Heart right ventricle (tissue), 16 donors: ENCODE measurements around the gene EVC. TPM values are rescaled to one million over a fixed set of nuclear protein-coding genes. Genes with fewer than 3 reads are reported as not detected.

Source experiments
- ATAC-seq, 8 donors: fragments of 200-7000 bp; cut with Tn5 transposase; one replicate each; pipeline ENCODE4 v1.9.1; 2020; ENCODE audit warnings: mild to moderate bottlenecking in 8 of 8, moderate library complexity in 8 of 8, moderate number of reproducible peaks in 1 of 8
- DNase-seq, 2 donors: peaks; one replicate each; pipeline ENCODE4 v3.0.0-alpha.2; 2020
- H3K27ac ChIP-seq, 10 donors: fragments of 200-600 bp; sonication (generic) in 2 of 10; one replicate each; pipeline versions ENCODE4 v1.5.0 to v1.8.0; 2020 to 2022; ENCODE audit warnings: mild to moderate bottlenecking in 3 of 10
- H3K27me3 ChIP-seq, 7 donors: fragments of 200-600 bp; one replicate each; pipeline ENCODE4 v1.8.0; 2021 to 2022; ENCODE audit warnings: mild to moderate bottlenecking in 2 of 7
- H3K36me3 ChIP-seq, 9 donors: fragments of 200-600 bp; sonication (generic) in 1 of 9; one replicate each; pipeline versions ENCODE4 v1.5.0 to v1.8.0; 2020 to 2022; ENCODE audit warnings: mild to moderate bottlenecking in 2 of 9
- H3K4me1 ChIP-seq, 9 donors: fragments of 200-600 bp; sonication (generic) in 1 of 9; one replicate each; pipeline versions ENCODE4 v1.5.0 to v1.8.0; 2020 to 2022; ENCODE audit warnings: mild to moderate bottlenecking in 4 of 9
- H3K4me3 ChIP-seq, 10 donors: fragments of 200-600 bp; sonication (generic) in 2 of 10; one replicate each; pipeline versions ENCODE4 v1.5.0 to v1.8.0; 2020 to 2022; ENCODE audit warnings: mild to moderate bottlenecking in 7 of 10, moderate library complexity in 2 of 10
- H3K9me3 ChIP-seq, 11 donors: fragments of 200-600 bp in 10 of 11; sonication (generic) in 2 of 11; one replicate each; pipeline versions ENCODE4 v1.5.0 to v1.8.0; 2013 to 2022; ENCODE audit warnings: mild to moderate bottlenecking in 2 of 11, control low read depth in 1 of 11, moderate library complexity in 1 of 11
- WGBS, 2 donors: extraction: QIAGEN DNeasy Blood & Tissue Kit; methylation state at CpG; one replicate each; pipeline ENCODE4 v1.1.7; 2013; ENCODE audit warnings: inconsistent platforms in 1 of 2; 5-methylcytosine and 5-hydroxymethylcytosine counted together
- intact Hi-C, 10 donors: fragments of 100-400 bp; cut with DNase I; formaldehyde crosslinking; loops; one replicate each; pipeline versions ENCODE4 v1.11.1 to v1.14.2; 2022
- polyA plus RNA-seq, 2 donors: library from polyadenylated mRNA; stranded (reverse); fragments of 200-250 nt; gene quantifications; one replicate each; pipeline ENCODE4 v1.2.3, GENCODE V29; 2013
- total RNA-seq, 10 donors: library from RNA; stranded (reverse); fragmentation: NEBNext Ultra II Directional in 3 of 10; extraction: Animal tissue kit (Norgen Biotek cat#: 25700) in 3 of 10; gene quantifications; one replicate each; pipeline versions ENCODE4 v1.2.1 to v1.2.4, GENCODE V29; 2021 to 2023
- TF ChIP-seq, protein P1 (sequence below), 9 donors: fragments of 200-600 bp; sonication (generic) in 2 of 9; IDR thresholded peaks; one replicate each; pipeline versions ENCODE4 v1.5.0 to v1.8.0; 2021 to 2022; ENCODE audit warnings: antibody characterized with exemption in 9 of 9, mild to moderate bottlenecking in 5 of 9, moderate library complexity in 1 of 9
- donor health status: Arrhythmogenic right ventricular cardiomyopathy.
- donor health status: ischemic (EF 13 %, LVEDD 7.1; RV severe dilation, severe dysfunction).
- donor health status: healthy with polysubstance abuse.
- donor health status: DM: no; HTN: yes; CAD: no.
- donor health status: DM: no; HTN: no; CAD: no.
- donor health status: ischemic (EF 25% LVEDD 6.9; RV normal size, moderate dysfunction).
- donor health status: ischemic (EF 25% LVEDD 5.7; RV mildly dilated, moderate dysfunction).
- donor health status: healthy.
- donor health status: DM: yes; HTN: yes; CAD: no.
- donor health status: Ischemic cardiomyopathy.
- donor health status: ischemic (EF 35%, LVEDD 5.7; RV mildly dilated, moderate dysfunction).
- donor health status: nonischemic (EF 11% LVEDD 7.7; RV severe dilation, severe dysfunction).
- donor health status: DM: yes; HTN: yes; CAD: no.
- donor health status: PGD.
- donor health status: ischemic (EF 29% LVEDD 5.4; RV normal size, mild dysfunction).
- donor health status: nonischemic (EF 23%, LVEDD 6.1; RV moderate dilation, normal function).

Gene EVC
- total and polyA plus RNA-seq, 12 donors: 0.97 to 7.5 (median 4.8) TPM

DNA sequence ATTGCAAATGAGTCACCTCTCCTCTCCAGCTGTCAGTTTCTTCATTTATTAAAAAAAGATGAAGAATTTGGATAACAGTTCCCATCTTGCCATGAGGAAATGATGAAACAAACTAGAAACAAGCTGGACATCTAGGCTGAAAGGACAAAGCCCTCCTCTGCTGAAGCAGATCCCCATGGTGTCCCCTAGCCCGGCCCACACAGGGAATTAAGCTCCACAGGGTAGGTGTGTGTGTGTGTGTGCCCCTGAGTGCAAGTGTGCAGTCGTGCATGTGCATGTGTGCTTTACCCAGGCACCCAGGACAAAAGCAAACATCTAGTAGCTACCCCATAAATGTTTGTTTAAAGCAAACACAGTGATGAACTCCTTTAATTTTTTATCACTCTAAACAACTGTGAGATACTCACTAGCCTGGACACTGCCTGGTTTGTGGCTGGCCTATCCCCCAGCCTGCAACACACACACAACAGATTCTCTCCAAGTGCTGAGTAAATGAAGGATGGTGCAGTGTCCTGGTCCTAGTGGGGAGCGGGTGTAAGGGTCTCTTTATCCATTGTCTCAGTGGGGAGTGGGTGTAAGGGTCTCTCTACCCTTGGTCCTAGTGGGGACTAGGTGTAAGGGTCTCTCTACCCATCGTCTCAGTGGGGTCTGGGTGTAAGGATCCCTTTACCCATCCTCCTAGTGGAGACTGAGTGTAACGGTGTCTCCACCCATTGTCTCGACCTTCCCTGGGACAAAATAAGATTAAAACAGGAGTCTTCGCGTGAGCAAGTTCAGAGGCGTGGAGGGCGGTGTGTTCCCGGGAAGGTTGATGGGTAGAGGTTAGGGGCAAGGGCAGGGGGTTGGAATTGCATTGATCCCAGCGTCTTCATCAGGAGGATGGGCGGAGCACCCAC, 688 bp upstream of the EVC start:
- Histone ChIP-seq H3K27ac (peak overlapping the region in 8 of 10 donors; percentile 45 to 83 (median 60)), H3K9me3 (peaks cover 0 to 12% (median 5%) of the 10 kb centered on the region in 11 donors), H3K4me3 (peak overlapping the region; percentile 20 to 61 (median 54)), H3K4me1 (peaks cover 0 to 50% (median 23%) of the 10 kb centered on the region in 9 donors), H3K36me3 (no peaks in the 10 kb centered on the region), H3K27me3 (peaks cover 0 to 54% (median 25%) of the 10 kb centered on the region in 7 donors)
- peak in 5 of 8 donors; percentile 8 to 30 (median 20) for ATAC-seq
- TF ChIP-seq, protein P1, sequence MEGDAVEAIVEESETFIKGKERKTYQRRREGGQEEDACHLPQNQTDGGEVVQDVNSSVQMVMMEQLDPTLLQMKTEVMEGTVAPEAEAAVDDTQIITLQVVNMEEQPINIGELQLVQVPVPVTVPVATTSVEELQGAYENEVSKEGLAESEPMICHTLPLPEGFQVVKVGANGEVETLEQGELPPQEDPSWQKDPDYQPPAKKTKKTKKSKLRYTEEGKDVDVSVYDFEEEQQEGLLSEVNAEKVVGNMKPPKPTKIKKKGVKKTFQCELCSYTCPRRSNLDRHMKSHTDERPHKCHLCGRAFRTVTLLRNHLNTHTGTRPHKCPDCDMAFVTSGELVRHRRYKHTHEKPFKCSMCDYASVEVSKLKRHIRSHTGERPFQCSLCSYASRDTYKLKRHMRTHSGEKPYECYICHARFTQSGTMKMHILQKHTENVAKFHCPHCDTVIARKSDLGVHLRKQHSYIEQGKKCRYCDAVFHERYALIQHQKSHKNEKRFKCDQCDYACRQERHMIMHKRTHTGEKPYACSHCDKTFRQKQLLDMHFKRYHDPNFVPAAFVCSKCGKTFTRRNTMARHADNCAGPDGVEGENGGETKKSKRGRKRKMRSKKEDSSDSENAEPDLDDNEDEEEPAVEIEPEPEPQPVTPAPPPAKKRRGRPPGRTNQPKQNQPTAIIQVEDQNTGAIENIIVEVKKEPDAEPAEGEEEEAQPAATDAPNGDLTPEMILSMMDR (IDR thresholded peaks at IDR 0.05): peak in 4 of 9 donors; percentile 9 to 25 (median 20)
- DNase-seq: no peak
- WGBS, 2 donors: 22 to 24% methylated on average over 13 of the region's 13 CpGs
- intact Hi-C loops: no loop called here

DNA sequence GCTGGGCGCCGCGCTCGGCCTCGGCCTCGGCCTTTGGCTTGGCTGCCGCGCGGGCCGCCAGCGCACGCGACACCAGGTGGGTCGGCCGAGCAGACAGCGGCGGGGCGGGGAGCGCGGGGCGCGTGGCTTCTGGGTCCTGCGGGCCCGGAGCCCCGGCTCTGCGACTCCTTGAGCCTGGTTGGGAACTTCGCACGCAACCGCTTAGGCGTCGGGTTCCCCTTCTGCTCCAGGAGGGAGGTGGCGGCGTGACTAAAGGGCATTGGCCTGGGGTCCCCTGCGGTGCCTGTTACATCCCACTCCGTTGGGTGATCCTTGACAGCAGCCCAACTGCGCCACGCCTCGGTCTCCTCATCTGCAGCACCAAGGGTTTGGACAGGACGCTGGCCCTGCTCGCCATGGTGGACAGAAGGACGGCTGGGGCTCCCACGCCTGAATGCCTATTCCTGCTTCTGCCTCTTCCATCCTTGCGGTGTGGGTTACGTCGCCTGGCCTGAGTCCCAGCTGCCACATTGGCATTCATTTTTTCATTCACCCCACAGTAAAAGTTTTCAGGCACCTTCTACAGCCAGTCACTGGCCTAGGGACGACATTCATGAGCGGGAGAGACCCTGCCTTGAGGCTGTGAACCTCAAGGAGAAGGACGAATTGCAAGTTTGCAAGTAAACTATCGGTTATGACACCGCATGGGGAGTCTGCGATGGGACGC, 631 bp downstream of the EVC start:
- H3K27ac ChIP-seq: peak overlapping the region in 3 of 10 donors; percentile 31 to 45 (median 39)

DNA sequence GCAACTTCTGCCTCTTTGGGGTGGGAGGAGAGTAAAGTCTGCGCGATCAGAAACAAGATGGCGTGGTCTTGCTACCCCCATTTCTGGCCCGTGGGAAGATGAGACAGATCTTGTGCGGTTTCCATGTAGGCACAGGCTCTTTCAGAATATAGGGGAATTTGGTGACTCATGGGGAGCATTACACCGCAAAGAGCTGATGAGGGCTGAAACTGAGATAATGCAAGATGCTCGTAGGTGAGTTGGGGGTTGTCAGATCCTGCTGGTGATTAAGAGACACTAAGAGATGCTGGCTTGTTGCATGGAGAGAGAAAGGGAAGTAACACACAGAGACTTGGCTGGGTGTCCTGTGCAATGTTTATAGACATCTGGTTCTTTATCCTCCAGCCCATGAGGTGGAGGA, 1.5 kb downstream of the EVC start:
- DNase-seq (no peak), ATAC-seq (no peak)
- intact Hi-C loops: no loop called here
- Histone ChIP-seq H3K27ac (no peak overlapping the region), H3K4me1 (peaks cover 0 to 39% (median 18%) of the 10 kb centered on the region in 9 donors), H3K27me3 (peaks cover 0 to 45% (median 23%) of the 10 kb centered on the region in 7 donors), H3K4me3 (no peak overlapping the region), H3K36me3 (no peaks in the 10 kb centered on the region), H3K9me3 (peaks cover 0 to 20% (median 7%) of the 10 kb centered on the region in 11 donors)
- TF ChIP-seq, protein P1 (IDR thresholded peaks at IDR 0.05): no peak
- 96 to 98% methylated on average over 7 of the region's 7 CpGs for WGBS, 2 donors

More for the DNA sequence above, 631 bp downstream of the EVC start:
- intact Hi-C loops: no loop called here
- peaks cover 0 to 54% (median 25%) of the 10 kb centered on the region in 7 donors for H3K27me3 ChIP-seq
- peaks cover 0 to 47% (median 23%) of the 10 kb centered on the region in 9 donors for H3K4me1 ChIP-seq
- peak in 1 of 2 donors; percentile 29 for DNase-seq
- H3K4me3 ChIP-seq: peak overlapping the region in 9 of 10 donors; percentile 41 to 61 (median 54)
- peak in 1 of 8 donors; percentile 3 for ATAC-seq
- H3K36me3 ChIP-seq: no peaks in the 10 kb centered on the region
- TF ChIP-seq, protein P1 (IDR thresholded peaks at IDR 0.05): no peak
- peaks cover 0 to 20% (median 7%) of the 10 kb centered on the region in 11 donors for H3K9me3 ChIP-seq
- 15 to 19% methylated on average over 44 to 52 of the region's 52 CpGs for WGBS, 2 donors

DNA sequence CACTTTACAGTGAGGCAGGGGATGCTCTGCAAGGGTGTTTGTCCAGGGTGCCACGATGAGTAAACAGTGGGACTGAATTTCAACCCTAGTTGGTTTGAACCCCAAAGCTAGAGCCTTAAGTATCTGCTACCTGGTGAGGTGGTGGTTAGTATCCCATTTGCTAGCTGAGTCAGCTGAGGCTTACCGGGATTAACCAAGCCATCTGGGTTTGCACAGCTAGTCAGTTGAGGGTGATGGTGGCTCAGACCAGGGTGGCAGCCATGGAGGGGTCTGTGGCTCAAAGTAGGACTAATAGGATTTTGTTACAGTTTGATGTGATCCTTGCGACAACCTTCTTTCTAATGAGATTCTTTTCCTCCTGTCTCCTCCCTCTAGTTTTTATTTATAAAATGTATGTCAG, 1.9 kb downstream of the EVC start:
- 93 to 94% methylated on average over 3 of the region's 3 CpGs for WGBS, 2 donors
- Histone ChIP-seq H3K36me3 (no peaks in the 10 kb centered on the region), H3K4me1 (peaks cover 0 to 35% (median 14%) of the 10 kb centered on the region in 9 donors), H3K9me3 (peaks cover 0 to 20% (median 7%) of the 10 kb centered on the region in 11 donors), H3K27me3 (peaks cover 0 to 41% (median 19%) of the 10 kb centered on the region in 7 donors), H3K27ac (no peak overlapping the region), H3K4me3 (no peak overlapping the region)
- DNase-seq (no peak), ATAC-seq (no peak)
- TF ChIP-seq, protein P1 (IDR thresholded peaks at IDR 0.05): no peak
- intact Hi-C loops: no loop called here
